Subcutaneous abdominal adipose tissue (tissue), 5 donors: ENCODE data around the gene KIAA0753.
A peak's percentile ranks its signal among the peaks of the same experiment; 100 is the strongest.

ENCODE experiments used
- H3K27ac ChIP-seq: one replicate; pipeline ENCODE4 v1.7.0; 2013; ENCODE audit warnings: low read depth, mild to moderate bottlenecking, inconsistent platforms, low read length, moderate library complexity
- H3K27me3 ChIP-seq, 5 donors: one replicate each; pipeline ENCODE4 v1.7.0; 2013; ENCODE audit warnings: low read length in 5 of 5, inconsistent platforms in 1 of 5; ENCODE audit not compliant: control insufficient read depth in 5 of 5, insufficient read depth in 4 of 5
- H3K36me3 ChIP-seq, 5 donors: one replicate each; pipeline ENCODE4 v1.7.0; 2013; ENCODE audit warnings: low read length in 5 of 5; ENCODE audit not compliant: control insufficient read depth in 5 of 5, insufficient read depth in 5 of 5
- H3K4me1 ChIP-seq, 5 donors: one replicate each; pipeline ENCODE4 v1.7.0; 2013; ENCODE audit warnings: low read length in 5 of 5, mild to moderate bottlenecking in 3 of 5, moderate library complexity in 1 of 5; ENCODE audit not compliant: control insufficient read depth in 5 of 5, insufficient read depth in 5 of 5
- H3K4me3 ChIP-seq, 5 donors: one replicate each; pipeline ENCODE4 v1.7.0; 2013; ENCODE audit warnings: low read length in 5 of 5, low read depth in 1 of 5
- H3K9ac ChIP-seq, 5 donors: one replicate each; pipeline ENCODE4 v1.7.0; 2013; ENCODE audit warnings: low read length in 5 of 5, mild to moderate bottlenecking in 4 of 5, moderate library complexity in 3 of 5
- H3K9me3 ChIP-seq, 5 donors: one replicate each; pipeline ENCODE4 v1.7.0; 2013; ENCODE audit warnings: low read length in 5 of 5; ENCODE audit not compliant: control insufficient read depth in 5 of 5
- donor health status: healthy.
- donor health status: healthy.
- donor health status: healthy.
- donor health status: healthy.
- donor health status: healthy.

KIAA0753 gene

DNA sequence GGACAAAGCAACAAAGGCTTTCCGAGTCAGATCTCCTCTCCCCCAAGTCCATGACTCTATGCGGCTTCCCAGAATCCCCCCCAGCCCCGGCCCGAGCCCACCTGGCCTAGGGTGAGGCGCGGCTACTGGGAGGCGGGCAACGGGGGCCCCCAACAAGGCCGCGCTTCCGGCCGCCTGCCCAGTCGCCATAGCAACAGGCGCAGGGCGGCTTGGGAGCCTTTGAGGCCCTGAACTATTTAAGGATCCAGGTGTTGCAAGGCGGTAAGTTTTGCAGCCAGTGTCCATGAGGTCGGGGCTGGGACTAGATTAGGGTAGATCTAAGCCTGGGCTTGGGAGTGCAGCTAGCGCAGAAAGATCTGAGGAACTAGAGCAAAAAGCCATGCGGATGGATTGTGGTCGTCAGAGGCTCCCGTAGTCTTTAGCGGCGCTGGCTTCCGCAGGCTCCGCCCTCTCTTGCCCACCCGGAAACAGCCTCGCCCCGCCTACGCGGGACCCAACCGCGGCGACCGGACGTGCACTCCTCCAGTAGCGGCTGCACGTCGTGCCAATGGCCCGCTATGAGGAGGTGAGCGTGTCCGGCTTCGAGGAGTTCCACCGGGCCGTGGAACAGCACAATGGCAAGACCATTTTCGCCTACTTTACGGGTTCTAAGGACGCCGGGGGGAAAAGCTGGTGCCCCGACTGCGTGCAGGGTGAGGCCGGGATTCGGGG lies at the start of gene KIAA0753, which contains the start of gene TXNDC17:
Gene KIAA0753 (minus strand): TSS at position 176 of the 711 bp plus-strand sequence. CDS start 5,608 bp downstream, outside the sequence.
Gene TXNDC17 (plus strand): TSS at position 525 of the 711 bp plus-strand sequence. CDS start 23 bp downstream, at position 548.
- Histone ChIP-seq H3K4me1 (peaks cover 3 to 31% (median 28%) of the 10 kb centered on the region in 5 donors), H3K9ac (peak within 1 kb of the TSS; percentile 72 to 95 (median 89)), H3K27ac (peak within 1 kb of the TSS; percentile 76), H3K27me3 (no peaks in the 10 kb centered on the region), H3K36me3 (peaks cover 12 to 26% (median 22%) of the 10 kb centered on the region in 5 donors), H3K9me3 (no peaks in the 10 kb centered on the region), H3K4me3 (peak within 1 kb of the TSS; percentile 86 to 97 (median 94))

DNA sequence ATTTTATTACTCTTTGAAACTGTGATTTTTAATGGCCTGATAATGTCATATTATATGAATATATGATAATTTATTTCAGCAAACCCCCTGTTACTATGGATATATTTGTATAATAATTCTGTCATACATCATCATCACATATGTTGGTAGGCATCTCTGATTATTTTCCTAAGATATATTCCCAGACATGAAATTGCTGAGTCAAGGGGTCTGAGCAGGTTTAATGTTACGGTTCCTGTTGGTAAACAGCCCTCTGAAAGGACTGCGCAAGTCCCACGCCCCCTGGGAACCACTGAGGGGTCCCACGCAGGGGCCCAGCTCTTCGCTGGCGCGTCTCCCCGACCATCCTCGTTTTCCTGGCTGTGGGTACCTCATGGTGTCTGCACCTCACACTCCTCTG lies 48.4 kb upstream of the KIAA0753 start:
- no peaks in the 10 kb centered on the region for H3K36me3 ChIP-seq
- no peak overlapping the region for H3K27ac ChIP-seq
- H3K27me3 ChIP-seq: peaks cover 0 to 13% (median 6%) of the 10 kb centered on the region in 5 donors
- H3K4me1 ChIP-seq: no peaks in the 10 kb centered on the region
- H3K9me3 ChIP-seq: no peaks in the 10 kb centered on the region
- H3K9ac ChIP-seq: no peak overlapping the region
- H3K4me3 ChIP-seq: no peak overlapping the region

DNA sequence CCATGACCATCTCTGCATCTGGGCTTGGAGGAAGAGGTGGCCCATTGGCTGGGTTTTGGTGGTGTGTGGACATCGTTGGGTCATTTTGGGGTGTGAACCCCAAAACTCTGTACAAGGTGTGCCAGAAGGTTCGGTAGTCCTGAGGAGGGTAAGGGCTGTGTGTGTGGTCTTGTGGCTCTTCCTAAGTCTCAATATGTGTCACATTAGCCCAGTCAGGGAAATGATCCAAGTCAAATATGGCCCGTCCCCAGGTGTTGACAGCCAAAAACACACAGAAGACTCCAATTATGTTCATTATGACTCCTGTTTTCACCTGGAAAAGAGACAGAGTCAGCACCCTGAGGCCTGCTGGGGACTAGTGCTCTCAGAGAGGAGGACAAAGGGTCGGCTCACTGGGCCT lies 45.5 kb upstream of the KIAA0753 start:
- no peak overlapping the region for H3K27ac ChIP-seq
- H3K9me3 ChIP-seq: no peaks in the 10 kb centered on the region
- no peaks in the 10 kb centered on the region for H3K36me3 ChIP-seq
- no peaks in the 10 kb centered on the region for H3K4me1 ChIP-seq
- no peak overlapping the region for H3K9ac ChIP-seq
- H3K4me3 ChIP-seq: no peak overlapping the region
- H3K27me3 ChIP-seq: peaks cover 0 to 10% (median 8%) of the 10 kb centered on the region in 5 donors

DNA sequence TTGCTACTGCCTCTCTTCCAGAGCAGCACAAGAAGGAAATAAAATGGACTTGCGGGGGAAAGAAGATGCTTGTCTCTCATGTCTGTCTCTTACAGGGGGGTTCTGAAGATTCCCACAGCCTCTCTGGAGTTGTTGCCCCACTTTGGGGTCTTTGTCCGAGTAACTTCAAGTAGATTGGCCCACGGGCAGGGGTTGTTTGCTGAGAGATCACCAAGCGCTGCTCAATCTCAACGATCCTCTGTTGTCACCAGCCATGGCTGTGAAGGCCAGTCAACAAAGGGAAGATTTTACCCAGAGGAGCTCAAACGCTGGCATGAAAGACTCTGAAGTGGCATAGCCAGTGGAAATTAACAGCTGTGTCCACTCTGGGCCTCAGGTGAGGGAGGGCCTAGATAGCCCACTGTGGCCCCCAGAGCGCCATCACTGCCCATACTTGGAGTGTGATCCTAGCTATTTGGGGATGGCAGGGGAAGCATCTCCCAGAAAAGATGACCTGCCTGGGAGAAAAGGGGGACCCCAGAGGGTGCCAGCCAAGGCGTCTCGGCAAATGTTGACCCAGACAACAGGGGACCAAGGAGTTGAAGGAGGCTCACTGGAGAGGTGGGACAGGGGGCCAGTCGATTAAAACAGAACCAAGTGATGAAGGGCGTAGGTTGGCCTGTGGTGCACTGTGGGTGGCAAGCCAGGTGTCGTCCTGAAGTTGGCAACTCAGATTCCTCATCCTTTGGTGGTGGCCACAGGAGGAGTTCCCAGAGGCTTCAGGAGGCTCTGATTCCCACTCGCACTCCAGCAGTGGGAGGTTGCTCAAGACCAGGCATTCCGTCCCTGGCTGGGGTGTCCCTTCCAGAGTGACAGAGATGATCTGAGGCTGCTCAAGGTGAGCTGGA lies 44.6 kb upstream of the KIAA0753 start:
- Histone ChIP-seq H3K36me3 (no peaks in the 10 kb centered on the region), H3K4me1 (no peaks in the 10 kb centered on the region), H3K27me3 (peaks cover 0 to 10% (median 4%) of the 10 kb centered on the region in 5 donors), H3K9me3 (no peaks in the 10 kb centered on the region), H3K9ac (no peak overlapping the region), H3K4me3 (no peak overlapping the region), H3K27ac (no peak overlapping the region)

DNA sequence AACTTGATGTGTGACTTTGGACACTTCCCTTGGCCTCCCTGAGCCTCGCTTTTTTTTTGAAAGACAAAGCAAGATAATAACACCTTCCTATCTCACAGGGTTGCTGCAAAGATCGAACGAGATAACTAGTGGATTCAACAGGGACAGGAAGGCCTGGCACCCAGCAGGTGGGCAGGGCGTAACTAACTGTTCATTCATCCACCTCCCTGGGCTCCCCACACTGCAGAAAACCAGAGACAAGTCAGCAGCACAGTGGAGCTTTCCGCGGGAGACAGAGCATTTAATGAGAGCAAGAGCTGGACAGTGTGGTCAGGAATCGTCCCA lies 43.9 kb upstream of the KIAA0753 start:
- peaks cover 0 to 10% (median 4%) of the 10 kb centered on the region in 5 donors for H3K27me3 ChIP-seq
- H3K4me1 ChIP-seq: no peaks in the 10 kb centered on the region
- no peak overlapping the region for H3K9ac ChIP-seq
- H3K9me3 ChIP-seq: no peaks in the 10 kb centered on the region
- H3K36me3 ChIP-seq: no peaks in the 10 kb centered on the region
- no peak overlapping the region for H3K4me3 ChIP-seq
- H3K27ac ChIP-seq: no peak overlapping the region

DNA sequence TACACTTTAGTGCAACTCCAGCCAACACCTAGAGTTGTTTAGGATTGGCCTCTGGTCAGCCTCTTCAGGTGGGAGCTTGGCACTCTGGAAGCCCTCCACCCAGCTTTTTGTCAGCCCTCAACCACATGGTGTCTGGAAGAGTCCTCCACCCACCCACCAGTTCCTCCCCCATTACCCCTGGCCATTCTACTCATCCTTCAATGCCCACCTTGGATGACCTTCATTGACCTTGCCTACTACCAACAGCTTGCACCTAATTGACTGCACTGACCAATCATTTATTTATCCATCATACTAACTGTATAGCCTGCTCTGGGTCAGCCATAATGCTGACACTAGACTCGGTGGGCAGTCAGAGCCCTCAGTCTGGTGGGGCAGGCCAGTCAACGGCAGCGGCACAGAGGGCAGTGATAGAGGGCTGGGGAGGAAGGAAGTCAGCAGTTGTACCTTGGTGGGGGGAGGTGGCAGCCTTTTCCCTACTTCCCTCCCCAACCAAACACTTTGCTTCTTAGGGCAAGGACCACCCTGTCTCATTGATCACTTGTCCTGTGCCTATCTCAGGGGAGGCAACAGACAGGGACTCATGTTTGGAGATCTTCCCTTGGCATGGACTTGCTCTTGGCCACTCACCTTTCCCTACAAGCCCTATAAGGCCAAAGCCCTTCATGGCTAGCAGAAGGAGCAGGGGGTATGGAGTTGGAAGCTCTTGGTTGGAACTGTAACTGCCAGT lies 43.4 kb upstream of the KIAA0753 start:
- H3K27me3 ChIP-seq: peaks cover 0 to 14% (median 4%) of the 10 kb centered on the region in 5 donors

DNA sequence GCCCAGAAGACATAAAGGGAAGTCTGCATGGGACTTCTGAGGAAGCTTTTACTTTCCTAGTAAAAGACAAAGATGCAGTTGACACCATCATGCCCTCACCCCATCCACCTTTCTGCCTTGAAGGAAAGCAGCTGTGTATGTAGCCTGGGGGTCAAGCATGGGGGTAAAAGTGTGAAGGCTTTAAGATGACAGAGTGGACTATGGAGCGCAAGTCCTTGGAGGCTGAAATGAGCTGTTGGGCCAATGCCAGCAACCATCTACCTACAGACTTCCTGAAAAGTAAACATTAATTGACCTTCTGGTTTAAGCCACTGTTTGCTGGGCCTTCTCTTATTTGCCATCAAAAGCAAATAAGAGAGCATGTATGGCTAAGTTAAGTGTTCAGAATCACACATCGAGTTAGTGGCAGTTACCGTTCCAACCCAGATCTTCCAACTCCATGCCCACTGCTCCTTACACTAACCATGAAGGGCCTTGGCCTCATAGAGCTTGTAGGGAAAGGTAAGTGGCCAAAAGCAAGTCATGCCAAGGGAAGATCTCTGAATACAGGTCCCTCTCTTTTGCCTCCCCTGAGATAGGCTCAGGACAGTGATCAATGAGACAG lies 42.7 kb upstream of the KIAA0753 start:
- no peak overlapping the region for H3K27ac ChIP-seq
- H3K4me3 ChIP-seq: no peak overlapping the region
- H3K36me3 ChIP-seq: no peaks in the 10 kb centered on the region
- H3K9me3 ChIP-seq: no peaks in the 10 kb centered on the region
- H3K27me3 ChIP-seq: peaks cover 3 to 21% (median 7%) of the 10 kb centered on the region in 5 donors
- H3K9ac ChIP-seq: no peak overlapping the region
- H3K4me1 ChIP-seq: no peaks in the 10 kb centered on the region

More for the DNA sequence above, 43.4 kb upstream of the KIAA0753 start:
- Histone ChIP-seq H3K4me1 (no peaks in the 10 kb centered on the region), H3K9ac (no peak overlapping the region), H3K4me3 (no peak overlapping the region), H3K9me3 (no peaks in the 10 kb centered on the region), H3K36me3 (no peaks in the 10 kb centered on the region), H3K27ac (no peak overlapping the region)

DNA sequence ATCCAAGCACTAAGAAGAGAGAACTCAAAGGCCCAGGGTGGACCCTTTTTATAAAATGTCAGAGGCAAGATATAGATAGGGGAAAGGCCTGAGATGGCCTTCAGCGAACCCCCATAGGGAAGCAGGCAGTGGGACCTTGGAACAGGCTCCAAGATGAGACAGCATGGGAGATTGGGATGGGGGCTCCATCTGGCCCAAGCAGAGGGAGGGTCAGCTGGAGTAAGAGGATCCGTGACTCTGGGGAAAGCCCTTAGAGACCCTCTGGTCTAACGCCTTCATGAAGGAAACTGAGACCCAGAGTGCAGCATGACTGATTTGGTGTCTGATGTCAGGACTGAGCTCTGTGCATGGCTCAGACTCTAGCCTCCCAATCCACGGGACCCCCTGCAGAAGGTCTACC lies 41.8 kb upstream of the KIAA0753 start:
- no peaks in the 10 kb centered on the region for H3K9me3 ChIP-seq
- no peaks in the 10 kb centered on the region for H3K4me1 ChIP-seq
- H3K27ac ChIP-seq: no peak overlapping the region
- H3K9ac ChIP-seq: no peak overlapping the region
- peaks cover 6 to 29% (median 15%) of the 10 kb centered on the region in 5 donors for H3K27me3 ChIP-seq
- H3K36me3 ChIP-seq: no peaks in the 10 kb centered on the region
- no peak overlapping the region for H3K4me3 ChIP-seq

DNA sequence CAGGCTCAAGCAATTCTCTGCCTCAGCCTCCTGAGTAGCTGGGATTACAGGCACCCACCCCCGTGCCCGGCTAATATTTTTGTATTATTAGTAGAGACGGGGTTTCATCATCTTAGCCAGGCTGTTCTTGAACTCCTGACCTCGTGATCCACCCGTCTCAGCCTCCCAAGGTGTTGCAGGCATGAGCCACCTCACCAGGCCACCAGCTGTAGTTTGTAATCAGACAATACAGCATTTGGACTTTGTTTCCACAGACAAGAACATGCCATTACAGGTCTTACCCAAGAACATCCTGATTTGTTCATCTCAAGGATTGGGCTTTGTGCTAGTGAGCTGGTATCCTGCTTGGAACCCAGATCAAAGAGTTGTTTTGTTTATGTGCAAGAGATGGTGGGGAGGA lies 41.2 kb upstream of the KIAA0753 start:
- Histone ChIP-seq H3K27ac (no peak overlapping the region), H3K27me3 (peaks cover 6 to 36% (median 20%) of the 10 kb centered on the region in 5 donors), H3K36me3 (no peaks in the 10 kb centered on the region)

More for the DNA sequence above, 41.2 kb upstream of the KIAA0753 start:
- no peaks in the 10 kb centered on the region for H3K9me3 ChIP-seq
- H3K4me1 ChIP-seq: no peaks in the 10 kb centered on the region
- H3K9ac ChIP-seq: no peak overlapping the region
- H3K4me3 ChIP-seq: no peak overlapping the region
